Activated naive CD4-positive, alpha-beta T cell treated with anti-CD3 and anti-CD28 coated beads for 36 hours (primary cell): ENCODE measurements around the gene MIA2. TPM values are rescaled to one million over a fixed set of nuclear protein-coding genes. Genes with fewer than 3 reads are reported as not detected.
"Not testable (repeated sequence)": the region's sequence is repeated elsewhere in the genome, so short reads cannot be mapped to it uniquely, and the experiment has no call there.

Source experiments
- CTCF ChIA-PET: fragments of 350-600 bp; sonication (Branson Sonifier 250); formaldehyde crosslinking; loops from one replicate; lab custom pipeline; 2021; ENCODE audit warnings: antibody characterized with exemption; lab: Charles Lee
- DNase-seq: peaks from one replicate; pipeline ENCODE4 v3.0.0-alpha.2; 2020
- H3K27ac Mint-ChIP-seq: one replicate; pipeline ENCODE4 v1.8.0; 2021; ENCODE audit warnings: mild to moderate bottlenecking, mixed read lengths
- H3K27me3 Mint-ChIP-seq: one replicate; pipeline ENCODE4 v1.8.0; 2021; ENCODE audit warnings: low read depth, mixed read lengths
- H3K36me3 Mint-ChIP-seq: one replicate; pipeline ENCODE4 v1.8.0; 2021; ENCODE audit warnings: low read depth, mixed read lengths
- H3K4me1 Mint-ChIP-seq: one replicate; pipeline ENCODE4 v1.8.0; 2021; ENCODE audit warnings: low read depth, mixed read lengths
- H3K4me3 Mint-ChIP-seq: one replicate; pipeline ENCODE4 v1.8.0; 2021; ENCODE audit warnings: mild to moderate bottlenecking, moderate library complexity, mixed read lengths
- H3K9me3 Mint-ChIP-seq: one replicate; pipeline ENCODE4 v1.8.0; 2021; ENCODE audit warnings: mixed read lengths
- intact Hi-C: fragments of 100-400 bp; cut with micrococcal nuclease; formaldehyde crosslinking; loops from one replicate; pipeline ENCODE4 v1.15.1; 2023
- total RNA-seq, 2 experiments: library from RNA; stranded (reverse); gene quantifications; one replicate each; pipeline ENCODE4 v1.2.3, GENCODE V29; 2021

The MIA2 gene
- total RNA-seq, 2 experiments from 2014 or later: 19.9 to 20.9 TPM

GRCh38 chr14:39319381-39319780, 85.7 kb downstream of the MIA2 start:
- DNase-seq: no peak
- Mint-ChIP-seq H3K36me3 (peaks cover 12% of the 10 kb centered on the region), H3K27me3 (no peaks in the 10 kb centered on the region), H3K9me3 (no peaks in the 10 kb centered on the region), H3K4me3 (no peak overlapping the region), H3K4me1 (no peaks in the 10 kb centered on the region), H3K27ac (no peak overlapping the region)
- intact Hi-C loops: no loop called here
- CTCF ChIA-PET: interaction anchor here (0.8 kb wide), 1 partner anchor 107 kb away, joined by 3 read pairs; no protein-coding TSS in a partner anchor

- CTCF ChIA-PET: no interaction called here
- H3K27ac Mint-ChIP-seq: no peak overlapping the region
- no peaks in the 10 kb centered on the region for H3K4me1 Mint-ChIP-seq
- no peaks in the 10 kb centered on the region for H3K9me3 Mint-ChIP-seq
- intact Hi-C loops: no loop called here
- H3K36me3 Mint-ChIP-seq: peaks cover 12% of the 10 kb centered on the region
- no peak for DNase-seq
- no peaks in the 10 kb centered on the region for H3K27me3 Mint-ChIP-seq
- no peak overlapping the region for H3K4me3 Mint-ChIP-seq
Observed at GRCh38 chr14:39320318-39320717, 86.6 kb downstream of the MIA2 start.

GRCh38 chr14:39322807-39323206, 89.1 kb downstream of the MIA2 start:
- Mint-ChIP-seq H3K4me3 (no peak overlapping the region), H3K27me3 (no peaks in the 10 kb centered on the region), H3K27ac (no peak overlapping the region), H3K36me3 (peaks cover 27% of the 10 kb centered on the region), H3K9me3 (no peaks in the 10 kb centered on the region), H3K4me1 (no peaks in the 10 kb centered on the region)
- CTCF ChIA-PET: no interaction called here
- no peak for DNase-seq
- intact Hi-C loops: no loop called here

GRCh38 chr14:39324097-39324496, 90.4 kb downstream of the MIA2 start:
- CTCF ChIA-PET: no interaction called here
- intact Hi-C loops: no loop called here
- DNase-seq: no peak
- Mint-ChIP-seq H3K27ac (no peak overlapping the region), H3K9me3 (no peaks in the 10 kb centered on the region), H3K4me1 (no peaks in the 10 kb centered on the region), H3K36me3 (peaks cover 36% of the 10 kb centered on the region), H3K27me3 (no peaks in the 10 kb centered on the region), H3K4me3 (no peak overlapping the region)

GRCh38 chr14:39339003-39339402, 105.3 kb downstream of the MIA2 start:
- Mint-ChIP-seq H3K27me3 (no peaks in the 10 kb centered on the region), H3K4me1 (peaks cover 11% of the 10 kb centered on the region), H3K4me3 (no peak overlapping the region), H3K9me3 (peaks cover 2% of the 10 kb centered on the region), H3K27ac (no peak overlapping the region), H3K36me3 (peaks cover 20% of the 10 kb centered on the region)
- no peak for DNase-seq
- intact Hi-C loops: loop anchor here (5.0 kb wide), 1 partner anchor 83 kb away; no protein-coding TSS in a partner anchor
- CTCF ChIA-PET: interaction anchor here (0.8 kb wide), 1 partner anchor 88 kb away, joined by 3 read pairs; no protein-coding TSS in a partner anchor

GRCh38 chr14:39341126-39341525, 107.4 kb downstream of the MIA2 start:
- H3K27me3 Mint-ChIP-seq, H3K4me3 Mint-ChIP-seq, DNase-seq, H3K27ac Mint-ChIP-seq, H3K9me3 Mint-ChIP-seq, intact Hi-C loops: not testable (repeated sequence)
- Mint-ChIP-seq H3K36me3 (peaks cover 21% of the 10 kb centered on the region), H3K4me1 (peaks cover 11% of the 10 kb centered on the region)
- CTCF ChIA-PET: interaction anchor here (0.6 to 1.8 kb wide), 3 partner anchors 76 to 128 kb away, joined by 3 to 5 read pairs (median 3); no protein-coding TSS in a partner anchor

GRCh38 chr14:39342768-39343167, 109.1 kb downstream of the MIA2 start:
- Mint-ChIP-seq H3K36me3 (peaks cover 20% of the 10 kb centered on the region), H3K27me3 (no peaks in the 10 kb centered on the region), H3K4me1 (peaks cover 11% of the 10 kb centered on the region), H3K9me3 (peaks cover 2% of the 10 kb centered on the region), H3K27ac (no peak overlapping the region), H3K4me3 (no peak overlapping the region)
- intact Hi-C loops: no loop called here
- DNase-seq: no peak
- CTCF ChIA-PET: interaction anchor here (1.0 kb wide), 1 partner anchor 79 kb away, joined by 3 read pairs; no protein-coding TSS in a partner anchor

GRCh38 chr14:39343614-39344013, 109.9 kb downstream of the MIA2 start:
- no peak for DNase-seq
- Mint-ChIP-seq H3K27me3 (no peaks in the 10 kb centered on the region), H3K4me1 (peaks cover 14% of the 10 kb centered on the region), H3K36me3 (peaks cover 23% of the 10 kb centered on the region), H3K9me3 (peaks cover 2% of the 10 kb centered on the region), H3K27ac (no peak overlapping the region), H3K4me3 (no peak overlapping the region)
- CTCF ChIA-PET: interaction anchor here (0.8 kb wide), 1 partner anchor 91 kb away, joined by 3 read pairs; no protein-coding TSS in a partner anchor
- intact Hi-C loops: no loop called here

- DNase-seq: no peak
- no peak overlapping the region for H3K27ac Mint-ChIP-seq
- peaks cover 8% of the 10 kb centered on the region for H3K4me1 Mint-ChIP-seq
- no peak overlapping the region for H3K4me3 Mint-ChIP-seq
- H3K36me3 Mint-ChIP-seq: peaks cover 36% of the 10 kb centered on the region
- intact Hi-C loops: loop anchor here (5.0 kb wide), 1 partner anchor 74 kb away; no protein-coding TSS in a partner anchor
- H3K27me3 Mint-ChIP-seq: no peaks in the 10 kb centered on the region
- H3K9me3 Mint-ChIP-seq: peaks cover 8% of the 10 kb centered on the region
- CTCF ChIA-PET: no interaction called here
Observed at GRCh38 chr14:39350866-39351265, 117.2 kb downstream of the MIA2 start.

GRCh38 chr14:39351708-39352107, 118.0 kb downstream of the MIA2 start:
- DNase-seq: no peak
- no peak overlapping the region for H3K27ac Mint-ChIP-seq
- H3K4me1 Mint-ChIP-seq: peaks cover 8% of the 10 kb centered on the region
- H3K4me3 Mint-ChIP-seq: no peak overlapping the region
- peaks cover 8% of the 10 kb centered on the region for H3K9me3 Mint-ChIP-seq
- H3K36me3 Mint-ChIP-seq: peaks cover 40% of the 10 kb centered on the region
- no peaks in the 10 kb centered on the region for H3K27me3 Mint-ChIP-seq
- intact Hi-C loops: loop anchor here (5.0 kb wide), 1 partner anchor 74 kb away; no protein-coding TSS in a partner anchor
- CTCF ChIA-PET: no interaction called here

- H3K27me3 Mint-ChIP-seq, H3K4me1 Mint-ChIP-seq, DNase-seq, H3K27ac Mint-ChIP-seq, intact Hi-C loops, CTCF ChIA-PET, H3K4me3 Mint-ChIP-seq: not testable (repeated sequence)
- Mint-ChIP-seq H3K9me3 (peaks cover 14% of the 10 kb centered on the region), H3K36me3 (peaks cover 77% of the 10 kb centered on the region)
Observed at GRCh38 chr14:39359069-39359468, 125.4 kb downstream of the MIA2 start.

- H3K27ac Mint-ChIP-seq: no peak overlapping the region
- CTCF ChIA-PET: no interaction called here
Observed at GRCh38 chr14:39360316-39360715, 126.6 kb downstream of the MIA2 start.

GRCh38 chr14:39361556-39361955, 127.8 kb downstream of the MIA2 start:
- CTCF ChIA-PET, H3K4me1 Mint-ChIP-seq, H3K27ac Mint-ChIP-seq, H3K4me3 Mint-ChIP-seq, DNase-seq, H3K27me3 Mint-ChIP-seq, intact Hi-C loops: not testable (repeated sequence)
- H3K9me3 Mint-ChIP-seq: peaks cover 28% of the 10 kb centered on the region
- peaks cover 80% of the 10 kb centered on the region for H3K36me3 Mint-ChIP-seq

More at GRCh38 chr14:39360316-39360715, 126.6 kb downstream of the MIA2 start:
- Mint-ChIP-seq H3K9me3 (peaks cover 21% of the 10 kb centered on the region), H3K4me3 (no peak overlapping the region), H3K4me1 (no peaks in the 10 kb centered on the region), H3K36me3 (peaks cover 85% of the 10 kb centered on the region), H3K27me3 (no peaks in the 10 kb centered on the region)
- no peak for DNase-seq
- intact Hi-C loops: no loop called here
